ENCODE data around the gene PAEP. TPM values are rescaled to one million over a fixed set of nuclear protein-coding genes. Genes with fewer than 3 reads are reported as not detected.

The PAEP gene
- total and polyA plus RNA-seq, 2 experiments from 2014 or later = not detected

GRCh38 chr9:135582541-135582940 is 21.0 kb downstream of the PAEP start:
- H3K36me3 ChIP-seq (ENCODE audit: low read depth) = no peaks in the 10 kb centered on the region
- 58 to 63% methylated on average over 14 of the region's 14 CpGs for WGBS, 2 experiments (ENCODE audit: low coverage in 1 of 2, low lambda C conversion rate in 2 of 2, missing lambda C conversion rate in 2 of 2)
- H3K4me1 ChIP-seq (ENCODE audit: insufficient read depth) = no peaks in the 10 kb centered on the region
- H3F3A ChIP-seq (ENCODE audit: insufficient read depth) = no peaks in the 10 kb centered on the region
- H3K27me3 ChIP-seq (replicated peaks; ENCODE audit: insufficient read depth) = no peaks in the 10 kb centered on the region
- H3K79me2 ChIP-seq (ENCODE audit: insufficient read depth) = no peaks in the 10 kb centered on the region
- no peaks in the 10 kb centered on the region for H4K20me1 ChIP-seq (ENCODE audit: insufficient read depth)
- no peak for TF ChIP-seq EZH2 (IDR thresholded peaks at IDR 0.05; ENCODE audit: insufficient read depth, poor library complexity, severe bottlenecking)
- TF ChIP-seq EZH2phosphoT487 (IDR thresholded peaks at IDR 0.05; ENCODE audit: insufficient read depth, low read depth) = no peak
- H3K4me2 ChIP-seq (ENCODE audit: unreplicated experiment) = no peak overlapping the region
- in situ Hi-C loops (cut with MboI) = no loop called here
- no peak overlapping the region for H3K27ac ChIP-seq
- no peak overlapping the region for H2AFZ ChIP-seq
- H3K9me2 ChIP-seq (ENCODE audit: insufficient read depth) = no peaks in the 10 kb centered on the region
- no peak for DNase-seq
- H3K9me3 ChIP-seq (ENCODE audit: low read depth) = no peaks in the 10 kb centered on the region
- H3K4me3 ChIP-seq = no peak overlapping the region
- no peak overlapping the region for H3K9ac ChIP-seq

DNA sequence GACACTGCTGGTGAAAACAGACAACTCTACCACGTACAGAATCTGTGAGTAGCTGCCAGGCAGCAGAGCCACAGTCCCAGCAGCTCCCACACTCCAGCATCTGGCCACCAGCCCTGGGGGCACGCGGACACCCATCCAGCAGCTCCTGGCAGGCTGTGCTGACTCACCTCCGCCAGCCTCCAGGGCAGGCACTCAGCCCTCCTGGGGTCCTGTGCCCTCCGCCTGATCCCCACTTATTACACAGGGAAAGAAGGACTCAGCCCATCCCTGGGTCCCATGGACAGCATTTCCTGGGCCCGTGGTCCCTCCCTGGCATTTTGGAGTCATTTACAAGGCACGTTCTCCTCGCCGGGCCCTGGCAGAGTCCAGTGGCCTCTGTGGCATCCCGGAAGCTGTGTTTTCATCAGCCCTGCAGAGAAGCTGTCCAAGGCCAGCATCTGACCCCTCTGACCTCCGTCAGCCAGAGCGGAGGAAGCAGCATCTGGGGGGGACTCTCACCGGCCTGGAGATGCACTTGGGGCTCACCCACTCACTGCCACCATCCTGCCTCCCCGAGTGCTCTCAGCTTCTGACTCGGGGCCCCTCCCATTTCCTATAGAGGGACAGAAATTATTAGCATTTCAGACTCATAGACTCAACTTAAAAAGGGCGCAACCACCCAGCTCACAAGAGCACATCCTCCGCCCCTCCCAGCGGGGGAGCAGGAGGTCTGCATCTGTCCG is 21.6 kb downstream of the PAEP start:
- H4K20me1 ChIP-seq (ENCODE audit: insufficient read depth) = no peaks in the 10 kb centered on the region
- no peak overlapping the region for H3K4me2 ChIP-seq (ENCODE audit: unreplicated experiment)
- H3K27me3 ChIP-seq (replicated peaks; ENCODE audit: insufficient read depth) = no peaks in the 10 kb centered on the region
- no peaks in the 10 kb centered on the region for H3K79me2 ChIP-seq (ENCODE audit: insufficient read depth)
- H3K27ac ChIP-seq = no peak overlapping the region
- WGBS, 2 experiments (ENCODE audit: low coverage in 1 of 2, low lambda C conversion rate in 2 of 2, missing lambda C conversion rate in 2 of 2) = 41 to 51% methylated on average over 19 of the region's 19 CpGs
- TF ChIP-seq EZH2phosphoT487 (IDR thresholded peaks at IDR 0.05; ENCODE audit: insufficient read depth, low read depth) (no peak), EZH2 (IDR thresholded peaks at IDR 0.05; ENCODE audit: insufficient read depth, poor library complexity, severe bottlenecking) (no peak)
- H3K4me3 ChIP-seq = no peak overlapping the region
- no peaks in the 10 kb centered on the region for H3K9me3 ChIP-seq (ENCODE audit: low read depth)
- H3K9me2 ChIP-seq (ENCODE audit: insufficient read depth) = no peaks in the 10 kb centered on the region
- no peaks in the 10 kb centered on the region for H3K36me3 ChIP-seq (ENCODE audit: low read depth)
- H3K9ac ChIP-seq = no peak overlapping the region
- H3F3A ChIP-seq (ENCODE audit: insufficient read depth) = no peaks in the 10 kb centered on the region
- H3K4me1 ChIP-seq (ENCODE audit: insufficient read depth) = no peaks in the 10 kb centered on the region
- no peak overlapping the region for H2AFZ ChIP-seq
- DNase-seq = no peak
- in situ Hi-C loops (cut with MboI) = no loop called here

- Histone ChIP-seq H3K4me1 (ENCODE audit: insufficient read depth) (no peaks in the 10 kb centered on the region), H3K4me3 (no peak overlapping the region), H3K36me3 (ENCODE audit: low read depth) (no peaks in the 10 kb centered on the region), H3K9me2 (ENCODE audit: insufficient read depth) (no peaks in the 10 kb centered on the region), H3K79me2 (ENCODE audit: insufficient read depth) (no peaks in the 10 kb centered on the region), H3K9me3 (ENCODE audit: low read depth) (no peaks in the 10 kb centered on the region), H3K4me2 (ENCODE audit: unreplicated experiment) (no peak overlapping the region), H3K27ac (no peak overlapping the region), H3K27me3 (replicated peaks; ENCODE audit: insufficient read depth) (no peaks in the 10 kb centered on the region), H4K20me1 (ENCODE audit: insufficient read depth) (no peaks in the 10 kb centered on the region), H3K9ac (no peak overlapping the region), H2AFZ (no peak overlapping the region), H3F3A (ENCODE audit: insufficient read depth) (no peaks in the 10 kb centered on the region)
- no peak for TF ChIP-seq EZH2phosphoT487 (IDR thresholded peaks at IDR 0.05; ENCODE audit: insufficient read depth, low read depth)
- no peak for TF ChIP-seq EZH2 (IDR thresholded peaks at IDR 0.05; ENCODE audit: insufficient read depth, poor library complexity, severe bottlenecking)
- DNase-seq = no peak
- in situ Hi-C loops (cut with MboI) = no loop called here
- 59 to 64% methylated on average over 16 of the region's 16 CpGs for WGBS, 2 experiments (ENCODE audit: low coverage in 1 of 2, low lambda C conversion rate in 2 of 2, missing lambda C conversion rate in 2 of 2)
Observed at GRCh38 chr9:135583688-135584011, 22.1 kb downstream of the PAEP start.

GRCh38 chr9:135584371-135584770 is 22.8 kb downstream of the PAEP start:
- Histone ChIP-seq H3K4me3 (no peak overlapping the region), H3K4me2 (ENCODE audit: unreplicated experiment) (no peak overlapping the region)
- 12 to 14% methylated on average over 5 of the region's 5 CpGs for WGBS, 2 experiments (ENCODE audit: low coverage in 1 of 2, low lambda C conversion rate in 2 of 2, missing lambda C conversion rate in 2 of 2)

More at GRCh38 chr9:135584371-135584770, 22.8 kb downstream of the PAEP start:
- Histone ChIP-seq H3K9me2 (ENCODE audit: insufficient read depth) (no peaks in the 10 kb centered on the region), H4K20me1 (ENCODE audit: insufficient read depth) (no peaks in the 10 kb centered on the region), H2AFZ (no peak overlapping the region), H3K4me1 (ENCODE audit: insufficient read depth) (no peaks in the 10 kb centered on the region), H3K9me3 (ENCODE audit: low read depth) (no peaks in the 10 kb centered on the region), H3K79me2 (ENCODE audit: insufficient read depth) (no peaks in the 10 kb centered on the region), H3K36me3 (ENCODE audit: low read depth) (no peaks in the 10 kb centered on the region), H3K27ac (no peak overlapping the region), H3K27me3 (replicated peaks; ENCODE audit: insufficient read depth) (no peaks in the 10 kb centered on the region), H3F3A (ENCODE audit: insufficient read depth) (no peaks in the 10 kb centered on the region), H3K9ac (no peak overlapping the region)
- no peak for DNase-seq
- no peak for TF ChIP-seq EZH2 (IDR thresholded peaks at IDR 0.05; ENCODE audit: insufficient read depth, poor library complexity, severe bottlenecking)
- no peak for TF ChIP-seq EZH2phosphoT487 (IDR thresholded peaks at IDR 0.05; ENCODE audit: insufficient read depth, low read depth)
- in situ Hi-C loops (cut with MboI) = no loop called here

Data from GM23248 (cell line).